PC-9 (cell line): ENCODE measurements around the gene DPH2.

Experiments used
- EZH2 ChIP-seq: fragments of 200-600 bp; sonication (generic); IDR thresholded peaks from 2 replicates; pipeline ENCODE4 v1.8.0; 2017; ENCODE audit warnings: antibody characterized with exemption, low read depth
- TF ChIP-seq, protein P1 (sequence below): fragments of 200-600 bp; sonication (generic); conservative IDR thresholded peaks from 2 replicates; pipeline ENCODE4 v1.6.1; 2017; ENCODE audit warnings: mixed run types, antibody characterized with exemption, mild to moderate bottlenecking, moderate library complexity

DNA sequence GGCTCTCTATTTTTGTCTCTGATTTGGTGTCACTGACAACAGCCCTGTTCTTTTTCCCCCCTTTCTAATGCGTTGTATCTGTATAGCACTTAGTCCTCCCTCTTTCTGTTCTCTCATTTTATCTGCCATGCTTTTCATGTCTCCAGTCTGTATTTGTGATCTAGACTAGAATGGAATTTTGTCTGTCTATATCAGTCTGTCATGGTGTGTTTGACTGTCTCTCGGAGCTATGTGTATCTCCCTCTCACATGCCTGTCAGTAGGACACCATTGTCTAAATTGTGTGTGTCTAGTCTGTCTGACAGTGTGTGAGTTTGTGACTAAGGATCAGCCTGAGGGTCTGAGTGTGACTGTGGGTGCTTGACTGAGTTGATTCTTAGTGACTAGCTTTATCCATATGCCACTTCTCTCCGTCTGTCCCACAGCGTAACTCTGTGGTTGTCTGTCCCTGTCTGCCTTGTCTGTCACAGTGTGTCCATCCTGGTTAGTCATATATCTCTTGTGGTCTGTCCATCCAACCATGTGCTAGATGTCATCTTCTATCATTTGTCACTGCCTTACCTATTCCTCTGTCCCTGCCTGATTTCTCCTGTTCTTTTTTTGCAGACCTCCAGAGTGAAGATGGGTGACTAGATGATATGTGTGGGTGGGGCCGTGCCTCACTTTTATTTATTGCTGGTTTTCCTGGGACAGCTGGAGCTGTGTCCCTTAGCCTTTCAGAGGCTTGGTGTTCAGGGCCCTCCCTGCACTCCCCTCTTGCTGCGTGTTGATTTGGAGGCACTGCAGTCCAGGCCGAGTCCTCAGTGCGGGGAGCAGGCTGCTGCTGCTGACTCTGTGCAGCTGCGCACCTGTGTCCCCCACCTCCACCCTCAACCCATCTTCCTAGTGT is 7.8 kb downstream of the DPH2 start:
- TF ChIP-seq, protein P1, sequence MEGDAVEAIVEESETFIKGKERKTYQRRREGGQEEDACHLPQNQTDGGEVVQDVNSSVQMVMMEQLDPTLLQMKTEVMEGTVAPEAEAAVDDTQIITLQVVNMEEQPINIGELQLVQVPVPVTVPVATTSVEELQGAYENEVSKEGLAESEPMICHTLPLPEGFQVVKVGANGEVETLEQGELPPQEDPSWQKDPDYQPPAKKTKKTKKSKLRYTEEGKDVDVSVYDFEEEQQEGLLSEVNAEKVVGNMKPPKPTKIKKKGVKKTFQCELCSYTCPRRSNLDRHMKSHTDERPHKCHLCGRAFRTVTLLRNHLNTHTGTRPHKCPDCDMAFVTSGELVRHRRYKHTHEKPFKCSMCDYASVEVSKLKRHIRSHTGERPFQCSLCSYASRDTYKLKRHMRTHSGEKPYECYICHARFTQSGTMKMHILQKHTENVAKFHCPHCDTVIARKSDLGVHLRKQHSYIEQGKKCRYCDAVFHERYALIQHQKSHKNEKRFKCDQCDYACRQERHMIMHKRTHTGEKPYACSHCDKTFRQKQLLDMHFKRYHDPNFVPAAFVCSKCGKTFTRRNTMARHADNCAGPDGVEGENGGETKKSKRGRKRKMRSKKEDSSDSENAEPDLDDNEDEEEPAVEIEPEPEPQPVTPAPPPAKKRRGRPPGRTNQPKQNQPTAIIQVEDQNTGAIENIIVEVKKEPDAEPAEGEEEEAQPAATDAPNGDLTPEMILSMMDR, result no peak
- TF ChIP-seq EZH2, result no peak
